Gastrocnemius medialis (tissue), 4 donors: ENCODE results near the gene PRKG1. TPM values are rescaled to one million over a fixed set of nuclear protein-coding genes. Genes with fewer than 3 reads are reported as not detected.

ENCODE experiments used
- ATAC-seq, 2 donors: fragments of 150-250 bp; one replicate each; pipeline ENCODE4 v1.9.1; 2016
- DNase-seq, 2 donors: peaks; one replicate each; pipeline ENCODE4 v3.0.0-alpha.2; 2019
- H3K27ac ChIP-seq, 4 donors: fragments of 200-600 bp; sonication (generic); 1 replicate in 1 of 4; 2 replicates in 3 of 4; pipeline ENCODE4 v1.5.1; 2016 to 2018; ENCODE audit warnings: mild to moderate bottlenecking in 2 of 4, moderate library complexity in 1 of 4
- H3K27me3 ChIP-seq, 3 donors: fragments of 200-600 bp; sonication (generic) in 2 of 3; 1 replicate in 1 of 3; 2 replicates in 2 of 3; pipeline versions ENCODE4 v1.5.1 to v1.6.0; 2016 to 2019; ENCODE audit warnings: mild to moderate bottlenecking in 1 of 3, moderate library complexity in 1 of 3
- H3K36me3 ChIP-seq, 2 donors: fragments of 200-600 bp; sonication (generic) in 1 of 2; one replicate each; pipeline ENCODE4 v1.5.1; 2017 to 2018
- H3K4me1 ChIP-seq, 2 donors: fragments of 200-600 bp; sonication (generic) in 1 of 2; one replicate each; pipeline ENCODE4 v1.5.1; 2016 to 2017; ENCODE audit warnings: mild to moderate bottlenecking in 2 of 2
- H3K4me3 ChIP-seq, 4 donors: fragments of 200-600 bp; sonication (generic) in 3 of 4; 1 replicate in 1 of 4; 2 replicates in 3 of 4; pipeline ENCODE4 v1.5.1; 2016 to 2019; ENCODE audit warnings: mild to moderate bottlenecking in 2 of 4
- H3K9me3 ChIP-seq, 3 donors: fragments of 200-600 bp; sonication (generic) in 2 of 3; 1 replicate in 1 of 3; 2 replicates in 2 of 3; pipeline ENCODE4 v1.5.1; 2016 to 2019
- CTCF ChIP-seq, 5 experiments: fragments of 450-650 bp in 3 of 5; fragments of 200-600 bp in 2 of 5; sonication (generic) in 2 of 5; IDR thresholded peaks in 4 of 5; conservative IDR thresholded peaks in 1 of 5; 1 replicate in 4 of 5; 2 replicates in 1 of 5; pipeline ENCODE4 v1.5.1; 2016 to 2019; ENCODE audit warnings: antibody characterized with exemption in 5 of 5, mild to moderate bottlenecking in 3 of 5, moderate library complexity in 3 of 5
- POLR2A ChIP-seq, 2 donors: fragments of 450-650 bp; IDR thresholded peaks; one replicate each; pipeline ENCODE4 v1.6.1; 2017; ENCODE audit warnings: antibody characterized with exemption in 2 of 2, mild to moderate bottlenecking in 2 of 2, moderate library complexity in 2 of 2
- in situ Hi-C, 4 donors: fragments of 200-750 bp; cut with MboI; loops; one replicate each; pipeline versions ENCODE4 v1.15.0 to v1.8.0; 2017; ENCODE audit warnings: low sequenced_read_pairs in 4 of 4
- intact Hi-C: fragments of 100-400 bp; cut with DNase I; formaldehyde crosslinking; loops from one replicate; pipeline ENCODE4 v1.15.1; 2023; ENCODE audit warnings: low total_unique reads
- total RNA-seq, 4 donors: library from RNA; depleted of rRNA; stranded (reverse); fragments of >200 nt; gene quantifications; one replicate each; pipeline versions ENCODE4 v1.1.0 to v1.2.3, GENCODE V29; 2016

PRKG1 gene
- total RNA-seq, 4 donors from 2014 or later = 10.4 to 39.4 (median 25.1) TPM

- Histone ChIP-seq H3K27me3 (no peaks in the 10 kb centered on the region), H3K27ac (peak overlapping the region; percentile 27 to 77 (median 69)), H3K36me3 (no peaks in the 10 kb centered on the region), H3K9me3 (no peaks in the 10 kb centered on the region), H3K4me1 (peaks cover 21 to 23% of the 10 kb centered on the region in 2 donors), H3K4me3 (no peak overlapping the region)
- no peak for TF ChIP-seq POLR2A (IDR thresholded peaks at IDR 0.05)
- TF ChIP-seq CTCF (IDR thresholded peaks at IDR 0.05 in 4 of 5, conservative IDR thresholded peaks at IDR 0.05 in 1 of 5) = no peak
- in situ Hi-C loops (loop anchor here (10.0 to 25.0 kb wide), 6 partner anchors 261 to 939 kb away; partner anchors contain the start of gene PRKG1 (in 2 of the 4)), intact Hi-C loops (no loop called here)
- ATAC-seq = peak in 1 of 2 donors; percentile 22
- no peak for DNase-seq
Measured at GRCh38 chr10:51950996-51951555, 876.8 kb downstream of the PRKG1 start.

GRCh38 chr10:51951601-51952000, 877.3 kb downstream of the PRKG1 start:
- Histone ChIP-seq H3K9me3 (no peaks in the 10 kb centered on the region), H3K4me3 (no peak overlapping the region), H3K27me3 (no peaks in the 10 kb centered on the region), H3K4me1 (peaks cover 21 to 23% of the 10 kb centered on the region in 2 donors), H3K27ac (peak overlapping the region; percentile 27 to 77 (median 69)), H3K36me3 (no peaks in the 10 kb centered on the region)
- in situ Hi-C loops (loop anchor here (10.0 to 25.0 kb wide), 6 partner anchors 261 to 939 kb away; partner anchors contain the start of gene PRKG1 (in 2 of the 4)), intact Hi-C loops (no loop called here)
- no peak for DNase-seq
- no peak for TF ChIP-seq CTCF (IDR thresholded peaks at IDR 0.05 in 4 of 5, conservative IDR thresholded peaks at IDR 0.05 in 1 of 5)
- TF ChIP-seq POLR2A (IDR thresholded peaks at IDR 0.05) = no peak
- ATAC-seq = peak in 1 of 2 donors; percentile 46

GRCh38 chr10:51952056-51952455, 877.8 kb downstream of the PRKG1 start:
- no peak for TF ChIP-seq POLR2A (IDR thresholded peaks at IDR 0.05)
- TF ChIP-seq CTCF (IDR thresholded peaks at IDR 0.05 in 4 of 5, conservative IDR thresholded peaks at IDR 0.05 in 1 of 5) = no peak
- in situ Hi-C loops (loop anchor here (10.0 to 25.0 kb wide), 6 partner anchors 260 to 940 kb away; partner anchors contain the start of gene PRKG1 (in 2 of the 4)), intact Hi-C loops (no loop called here)
- DNase-seq = no peak
- no peaks in the 10 kb centered on the region for H3K9me3 ChIP-seq
- peak overlapping the region; percentile 27 to 77 (median 52) for H3K27ac ChIP-seq
- peaks cover 21 to 23% of the 10 kb centered on the region in 2 donors for H3K4me1 ChIP-seq
- H3K27me3 ChIP-seq = no peaks in the 10 kb centered on the region
- ATAC-seq = no peak
- H3K36me3 ChIP-seq = no peaks in the 10 kb centered on the region
- no peak overlapping the region for H3K4me3 ChIP-seq

- intact Hi-C loops = loop anchor here (2.0 kb wide), 1 partner anchor 951 kb away; no protein-coding TSS in a partner anchor
Measured at GRCh38 chr10:51955696-51956095, 881.4 kb downstream of the PRKG1 start.

More at GRCh38 chr10:51955696-51956095, 881.4 kb downstream of the PRKG1 start:
- H3K9me3 ChIP-seq = no peaks in the 10 kb centered on the region
- H3K27ac ChIP-seq = no peak overlapping the region
- peaks cover 17 to 19% of the 10 kb centered on the region in 2 donors for H3K4me1 ChIP-seq
- H3K36me3 ChIP-seq = no peaks in the 10 kb centered on the region
- in situ Hi-C loops = loop anchor here (10.0 to 25.0 kb wide), 6 partner anchors 257 to 943 kb away; partner anchors contain the start of gene PRKG1 (in 2 of the 4)
- no peak overlapping the region for H3K4me3 ChIP-seq
- DNase-seq (no peak), ATAC-seq (no peak)
- TF ChIP-seq POLR2A (IDR thresholded peaks at IDR 0.05) (no peak), CTCF (IDR thresholded peaks at IDR 0.05 in 4 of 5, conservative IDR thresholded peaks at IDR 0.05 in 1 of 5) (no peak)
- no peaks in the 10 kb centered on the region for H3K27me3 ChIP-seq
